Stimulated activated memory B cell treated with anti-CD40 and anti-IgM and Interleukin-4, amounts not matched to agents 10 μg/mL and 1 μg/mL and 100 μg/mL, for 72 hours (primary cell): ENCODE measurements around the gene HS3ST5.
"Not testable (repeated sequence)": the region's sequence is repeated elsewhere in the genome, so short reads cannot be mapped to it uniquely, and the experiment has no call there.

ENCODE experiments used
- ATAC-seq: fragments of 150-1000 bp; cut with Tn5 transposase; 2 replicates; pipeline ENCODE4 v1.10.0; 2021
- H3K27ac Mint-ChIP-seq: one replicate; pipeline ENCODE4 v1.8.0; 2022; ENCODE audit warnings: mild to moderate bottlenecking, mixed read lengths
- H3K27me3 Mint-ChIP-seq: one replicate; pipeline ENCODE4 v1.8.0; 2022; ENCODE audit warnings: mixed read lengths
- H3K36me3 Mint-ChIP-seq: one replicate; pipeline ENCODE4 v1.8.0; 2022; ENCODE audit warnings: mixed read lengths
- H3K4me1 Mint-ChIP-seq: one replicate; pipeline ENCODE4 v1.8.0; 2022; ENCODE audit warnings: mixed read lengths
- H3K4me3 Mint-ChIP-seq: one replicate; pipeline ENCODE4 v1.8.0; 2022; ENCODE audit warnings: mild to moderate bottlenecking, moderate library complexity, mixed read lengths
- H3K9me3 Mint-ChIP-seq: one replicate; pipeline ENCODE4 v1.8.0; 2022; ENCODE audit warnings: mixed read lengths

The HS3ST5 gene

GRCh38 chr6:114062199-114062598 is 280.6 kb downstream of the HS3ST5 start:
- Mint-ChIP-seq H3K27me3 (peaks cover 17% of the 10 kb centered on the region), H3K4me1 (peaks cover 10% of the 10 kb centered on the region), H3K27ac (no peak overlapping the region), H3K9me3 (no peaks in the 10 kb centered on the region), H3K36me3 (no peaks in the 10 kb centered on the region), H3K4me3 (no peak overlapping the region)
- no peak for ATAC-seq

- H3K36me3 Mint-ChIP-seq = no peaks in the 10 kb centered on the region
- H3K4me3 Mint-ChIP-seq = no peak overlapping the region
- peaks cover 12% of the 10 kb centered on the region for H3K27me3 Mint-ChIP-seq
- no peak overlapping the region for H3K27ac Mint-ChIP-seq
- no peaks in the 10 kb centered on the region for H3K9me3 Mint-ChIP-seq
- H3K4me1 Mint-ChIP-seq = peaks cover 10% of the 10 kb centered on the region
- ATAC-seq = no peak
Measured at GRCh38 chr6:114061741-114062140, 281.1 kb downstream of the HS3ST5 start.

GRCh38 chr6:114061116-114061515 is 281.7 kb downstream of the HS3ST5 start:
- H3K27ac Mint-ChIP-seq = no peak overlapping the region

GRCh38 chr6:114058435-114058834 is 284.4 kb downstream of the HS3ST5 start:
- Mint-ChIP-seq H3K9me3 (no peaks in the 10 kb centered on the region), H3K4me3 (no peak overlapping the region), H3K27me3 (no peaks in the 10 kb centered on the region), H3K27ac (no peak overlapping the region), H3K4me1 (no peaks in the 10 kb centered on the region), H3K36me3 (no peaks in the 10 kb centered on the region)
- ATAC-seq = no peak

More at GRCh38 chr6:114061116-114061515, 281.7 kb downstream of the HS3ST5 start:
- H3K9me3 Mint-ChIP-seq = no peaks in the 10 kb centered on the region
- no peak overlapping the region for H3K4me3 Mint-ChIP-seq
- no peak for ATAC-seq
- peaks cover 10% of the 10 kb centered on the region for H3K4me1 Mint-ChIP-seq
- H3K36me3 Mint-ChIP-seq = no peaks in the 10 kb centered on the region
- peaks cover 9% of the 10 kb centered on the region for H3K27me3 Mint-ChIP-seq

- no peak overlapping the region for H3K4me3 Mint-ChIP-seq
- H3K27ac Mint-ChIP-seq = no peak overlapping the region
- H3K27me3 Mint-ChIP-seq = no peaks in the 10 kb centered on the region
- no peaks in the 10 kb centered on the region for H3K4me1 Mint-ChIP-seq
- no peaks in the 10 kb centered on the region for H3K36me3 Mint-ChIP-seq
- ATAC-seq = no peak
- H3K9me3 Mint-ChIP-seq = no peaks in the 10 kb centered on the region
Measured at GRCh38 chr6:114055763-114056162, 287.1 kb downstream of the HS3ST5 start.

- no peaks in the 10 kb centered on the region for H3K9me3 Mint-ChIP-seq
- H3K27ac Mint-ChIP-seq = no peak overlapping the region
- H3K36me3 Mint-ChIP-seq = no peaks in the 10 kb centered on the region
- H3K27me3 Mint-ChIP-seq = no peaks in the 10 kb centered on the region
- no peak for ATAC-seq
- H3K4me1 Mint-ChIP-seq = no peaks in the 10 kb centered on the region
- no peak overlapping the region for H3K4me3 Mint-ChIP-seq
Measured at GRCh38 chr6:114055349-114055748, 287.5 kb downstream of the HS3ST5 start.

GRCh38 chr6:114053791-114054190 is 289.0 kb downstream of the HS3ST5 start:
- ATAC-seq = no peak
- Mint-ChIP-seq H3K4me1 (no peaks in the 10 kb centered on the region), H3K36me3 (no peaks in the 10 kb centered on the region), H3K9me3 (no peaks in the 10 kb centered on the region), H3K27me3 (no peaks in the 10 kb centered on the region), H3K27ac (no peak overlapping the region), H3K4me3 (no peak overlapping the region)

GRCh38 chr6:114052141-114052540 is 290.7 kb downstream of the HS3ST5 start:
- ATAC-seq = no peak
- Mint-ChIP-seq H3K27me3 (no peaks in the 10 kb centered on the region), H3K27ac (no peak overlapping the region), H3K4me1 (no peaks in the 10 kb centered on the region), H3K9me3 (peaks cover 3% of the 10 kb centered on the region), H3K4me3 (no peak overlapping the region), H3K36me3 (no peaks in the 10 kb centered on the region)

- Mint-ChIP-seq H3K4me1 (no peaks in the 10 kb centered on the region), H3K27me3 (no peaks in the 10 kb centered on the region), H3K4me3 (no peak overlapping the region), H3K36me3 (no peaks in the 10 kb centered on the region), H3K27ac (no peak overlapping the region), H3K9me3 (peaks cover 3% of the 10 kb centered on the region)
- no peak for ATAC-seq
Measured at GRCh38 chr6:114051031-114051430, 291.8 kb downstream of the HS3ST5 start.

- Mint-ChIP-seq H3K4me1 (no peaks in the 10 kb centered on the region), H3K9me3 (peaks cover 3% of the 10 kb centered on the region), H3K4me3 (no peak overlapping the region), H3K27me3 (no peaks in the 10 kb centered on the region), H3K36me3 (no peaks in the 10 kb centered on the region), H3K27ac (no peak overlapping the region)
- no peak for ATAC-seq
Measured at GRCh38 chr6:114049367-114049966, 293.4 kb downstream of the HS3ST5 start.

GRCh38 chr6:114044566-114044965 is 298.3 kb downstream of the HS3ST5 start:
- H3K4me1 Mint-ChIP-seq = not testable (repeated sequence)

GRCh38 chr6:114042267-114043016 is 300.4 kb downstream of the HS3ST5 start:
- ATAC-seq = no peak
- H3K36me3 Mint-ChIP-seq = no peaks in the 10 kb centered on the region
- no peak overlapping the region for H3K4me3 Mint-ChIP-seq
- H3K4me1 Mint-ChIP-seq = no peaks in the 10 kb centered on the region
- no peak overlapping the region for H3K27ac Mint-ChIP-seq
- H3K9me3 Mint-ChIP-seq = no peaks in the 10 kb centered on the region
- H3K27me3 Mint-ChIP-seq = no peaks in the 10 kb centered on the region

More at GRCh38 chr6:114044566-114044965, 298.3 kb downstream of the HS3ST5 start:
- H3K4me3 Mint-ChIP-seq, H3K9me3 Mint-ChIP-seq, H3K27ac Mint-ChIP-seq, H3K36me3 Mint-ChIP-seq, H3K27me3 Mint-ChIP-seq, ATAC-seq: not testable (repeated sequence)

- no peak for ATAC-seq
- Mint-ChIP-seq H3K4me1 (no peaks in the 10 kb centered on the region), H3K9me3 (peaks cover under 1% of the 10 kb centered on the region), H3K27ac (no peak overlapping the region), H3K4me3 (no peak overlapping the region), H3K36me3 (no peaks in the 10 kb centered on the region), H3K27me3 (peaks cover 4% of the 10 kb centered on the region)
Measured at GRCh38 chr6:114040871-114041270, 302.0 kb downstream of the HS3ST5 start.

- Mint-ChIP-seq H3K27ac (no peak overlapping the region), H3K4me3 (no peak overlapping the region), H3K36me3 (no peaks in the 10 kb centered on the region), H3K27me3 (peaks cover 14% of the 10 kb centered on the region), H3K9me3 (peaks cover 6% of the 10 kb centered on the region), H3K4me1 (no peaks in the 10 kb centered on the region)
- no peak for ATAC-seq
Measured at GRCh38 chr6:114039841-114040240, 303.0 kb downstream of the HS3ST5 start.

GRCh38 chr6:114033606-114034005 is 309.2 kb downstream of the HS3ST5 start:
- no peak overlapping the region for H3K27ac Mint-ChIP-seq
- H3K9me3 Mint-ChIP-seq = peaks cover 7% of the 10 kb centered on the region
- ATAC-seq = no peak
- H3K4me1 Mint-ChIP-seq = no peaks in the 10 kb centered on the region
- H3K27me3 Mint-ChIP-seq = peaks cover 18% of the 10 kb centered on the region
- H3K4me3 Mint-ChIP-seq = no peak overlapping the region
- no peaks in the 10 kb centered on the region for H3K36me3 Mint-ChIP-seq

- H3K9me3 Mint-ChIP-seq = peaks cover 7% of the 10 kb centered on the region
- H3K36me3 Mint-ChIP-seq = no peaks in the 10 kb centered on the region
- H3K4me3 Mint-ChIP-seq = no peak overlapping the region
- peaks cover 18% of the 10 kb centered on the region for H3K27me3 Mint-ChIP-seq
- ATAC-seq = no peak
- H3K4me1 Mint-ChIP-seq = no peaks in the 10 kb centered on the region
- H3K27ac Mint-ChIP-seq = no peak overlapping the region
Measured at GRCh38 chr6:114032721-114033120, 310.1 kb downstream of the HS3ST5 start.
